K562 (cell line): ENCODE measurements around the gene JPT2. TPM values are rescaled to one million over a fixed set of nuclear protein-coding genes. Genes with fewer than 3 reads are reported as not detected.

Experiments used
- BDP1 ChIP-seq: IDR thresholded peaks from 3 replicates; pipeline ENCODE4 v1.6.1; 2011; ENCODE audit not compliant: insufficient read length, insufficient read depth
- BMI1 ChIP-seq: fragments of 150-350 bp; IDR thresholded peaks from 2 replicates; pipeline ENCODE4 v1.6.1; 2014; ENCODE audit warnings: low read length
- CEBPB ChIP-seq: fragments of 450-650 bp; IDR thresholded peaks from 2 replicates; pipeline ENCODE4 v1.6.1; 2016; ENCODE audit warnings: missing genetic modification characterization, missing compliant biosample characterization
- CREM ChIP-seq: IDR thresholded peaks from 2 replicates; pipeline ENCODE4 v1.6.1; 2014; ENCODE audit warnings: antibody characterized with exemption, low read depth
- EWSR1 ChIP-seq: fragments of 450-650 bp; IDR thresholded peaks from 2 replicates; pipeline ENCODE4 v1.6.1; 2018; ENCODE audit warnings: borderline replicate concordance, mild to moderate bottlenecking, low read depth, moderate library complexity; ENCODE audit not compliant: partially characterized antibody
- HDAC1 ChIP-seq, 2 experiments: fragments of 450-650 bp; IDR thresholded peaks; 2 replicates each; pipeline ENCODE4 v1.6.1; 2016 to 2017; ENCODE audit warnings: inconsistent platforms in 1 of 2, mild to moderate bottlenecking in 1 of 2, moderate library complexity in 1 of 2
- HMG20A ChIP-seq: fragments of 450-650 bp; formaldehyde crosslinking; conservative IDR thresholded peaks from 2 replicates; pipeline ENCODE4 v1.4.0; 2020; ENCODE audit warnings: mild to moderate bottlenecking, mixed read lengths
- HNRNPH1 ChIP-seq: fragments of 200-400 bp; formaldehyde crosslinking; optimal IDR thresholded peaks from 2 replicates; pipeline ENCODE3; 2017; ENCODE audit warnings: low read depth, mild to moderate bottlenecking, low read length, moderate library complexity
- KAT2B ChIP-seq: IDR thresholded peaks from one replicate; pipeline ENCODE4 v1.6.1; 2012; ENCODE audit warnings: low read depth, mild to moderate bottlenecking, control low read depth, inconsistent platforms, low read length, moderate library complexity
- MAFK ChIP-seq: IDR thresholded peaks from 2 replicates; pipeline ENCODE4 v1.6.1; 2011; ENCODE audit warnings: low read length, improper control_type of control experiment
- NFE2 ChIP-seq: IDR thresholded peaks from 2 replicates; pipeline ENCODE4 v1.6.1; 2014; ENCODE audit warnings: antibody characterized with exemption, low read depth
- OTX1 ChIP-seq: fragments of 450-650 bp; formaldehyde crosslinking; IDR thresholded peaks from 2 replicates; pipeline ENCODE4 v1.4.0; 2022; ENCODE audit warnings: mild to moderate bottlenecking
- SAP30 ChIP-seq: fragments of 200-600 bp; sonication (generic); IDR thresholded peaks from 2 replicates; pipeline ENCODE4 v1.6.1; 2012; ENCODE audit warnings: borderline replicate concordance, low read depth, mild to moderate bottlenecking, moderate library complexity, low read length, control low read depth, inconsistent platforms; ENCODE audit not compliant: insufficient read depth, poor library complexity, severe bottlenecking
- STAG1 ChIP-seq: sonication (generic); formaldehyde crosslinking; IDR thresholded peaks from 2 replicates; pipeline ENCODE4 v1.5.0; 2020; ENCODE audit warnings: missing genetic modification reagents, borderline replicate concordance
- TEAD1 ChIP-seq, 2 experiments: fragments of 450-650 bp in 1 of 2; sonication (generic) in 1 of 2; formaldehyde crosslinking; IDR thresholded peaks; 2 replicates each; pipeline versions ENCODE4 v1.4.0 to v1.8.0; 2020 to 2022; ENCODE audit warnings: mild to moderate bottlenecking in 2 of 2, missing genetic modification reagents in 1 of 2
- TGIF2 ChIP-seq: sonication (generic); formaldehyde crosslinking; IDR thresholded peaks from 2 replicates; pipeline ENCODE4 v1.8.1; 2022; ENCODE audit warnings: mild to moderate bottlenecking, missing genetic modification reagents, moderate library complexity
- U2AF2 ChIP-seq: fragments of 200-400 bp; formaldehyde crosslinking; optimal IDR thresholded peaks from 2 replicates; pipeline ENCODE3; 2017; ENCODE audit warnings: low read depth, mild to moderate bottlenecking, low read length
- ZNF175 ChIP-seq: fragments of 200-800 bp; sonication (Bioruptor generic); IDR thresholded peaks from 2 replicates; pipeline ENCODE4 v1.6.1; 2016; ENCODE audit warnings: low read depth, mild to moderate bottlenecking, missing genetic modification characterization, missing compliant biosample characterization
- ZNF217 ChIP-seq: sonication (generic); formaldehyde crosslinking; IDR thresholded peaks from 2 replicates; pipeline ENCODE4 v1.8.0; 2022; ENCODE audit warnings: mild to moderate bottlenecking, missing genetic modification reagents
- ZNF24 ChIP-seq: fragments of 450-650 bp; IDR thresholded peaks from 2 replicates; pipeline ENCODE4 v1.6.1; 2016
- ZNF263 ChIP-seq: sonication (generic); formaldehyde crosslinking; IDR thresholded peaks from 2 replicates; pipeline ENCODE4 v1.8.0; 2022; ENCODE audit warnings: mild to moderate bottlenecking, missing genetic modification reagents, borderline replicate concordance
- ZNF282 ChIP-seq: sonication (generic); formaldehyde crosslinking; IDR thresholded peaks from 2 replicates; pipeline ENCODE4 v1.8.1; 2023; ENCODE audit warnings: missing genetic modification reagents
- polyA plus RNA-seq, 8 experiments: library from polyadenylated mRNA; depleted of rRNA in 4 of 8; stranded (reverse) in 5 of 8; unstranded in 3 of 8; fragments of >200 nt; fragmentation: Nextera tagmentation in 2 of 8; fragmentation: Illumina TruSeq in 1 of 8; extraction: Ambion mirVana in 2 of 8; extraction: Trizol in 1 of 8; gene quantifications; 2 replicates each; pipeline versions ENCODE4 v1.2.1 to v1.2.3, GENCODE V29; 2011 to 2014; ENCODE audit warnings: inconsistent platforms in 1 of 8, missing spikeins in 1 of 8
- total RNA-seq, 7 experiments: library from RNA; depleted of rRNA in 6 of 7; stranded (reverse); fragments of >200 nt in 6 of 7; fragmentation: Illumina TruSeq in 2 of 7; extraction: Trizol in 2 of 7; gene quantifications; 2 replicates each; pipeline versions ENCODE4 v1.2.1 to v1.2.3, GENCODE V29; 2011 to 2021; ENCODE audit warnings: low replicate concordance in 1 of 7
- TF ChIP-seq, protein P1 (sequence below): fragments of 450-650 bp; conservative IDR thresholded peaks from 2 replicates; pipeline ENCODE4 v1.6.1; 2016; ENCODE audit warnings: missing genetic modification characterization, low read depth, mild to moderate bottlenecking, missing compliant biosample characterization, moderate library complexity
- TF ChIP-seq, protein P2 (sequence below): fragments of 250-450 bp; sonication (Bioruptor Pico); IDR thresholded peaks from 2 replicates; pipeline ENCODE4 v1.9.0; 2021; ENCODE audit warnings: mild to moderate bottlenecking
- TF ChIP-seq, protein P3 (sequence below): sonication (generic); formaldehyde crosslinking; IDR thresholded peaks from 2 replicates; pipeline ENCODE4 v1.8.0; 2022; ENCODE audit warnings: mild to moderate bottlenecking, missing genetic modification reagents

Gene JPT2
- total and polyA plus RNA-seq, 9 of the 15 experiments (the other 6 are each of a cell fraction or from before 2014, with no cell fraction given) = 25.5 to 133 (median 106) TPM

DNA sequence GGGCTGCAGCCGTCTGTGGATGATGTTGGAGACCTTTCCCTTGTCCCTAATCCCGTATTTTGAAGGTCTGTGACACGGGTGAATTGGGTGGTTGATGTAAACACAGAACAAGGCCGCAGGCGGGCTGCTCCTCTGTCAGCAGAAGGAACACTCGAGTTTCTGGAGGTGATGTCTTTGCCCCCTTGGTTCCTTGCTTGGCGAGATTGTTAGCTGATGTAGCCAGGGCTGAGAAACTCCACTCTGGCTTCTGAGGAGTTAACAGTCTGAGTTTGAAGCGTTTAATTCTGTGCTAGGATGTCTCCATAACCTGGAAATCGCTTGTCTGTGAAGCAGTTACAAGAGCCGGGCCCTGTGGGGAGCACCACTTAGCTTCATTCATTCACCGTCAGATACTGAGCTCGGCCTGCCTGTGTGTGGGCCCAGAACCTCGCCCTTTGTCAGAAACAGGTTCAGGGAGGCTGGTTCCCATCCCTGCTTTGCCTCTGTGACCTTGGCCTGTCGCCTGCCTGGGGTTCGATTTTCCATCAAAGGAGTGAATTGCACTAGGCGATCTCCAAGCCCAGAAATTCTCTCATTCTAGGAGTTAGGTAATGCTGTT lies 29.2 kb downstream of the JPT2 start (continued):
- TF ChIP-seq, protein P1, sequence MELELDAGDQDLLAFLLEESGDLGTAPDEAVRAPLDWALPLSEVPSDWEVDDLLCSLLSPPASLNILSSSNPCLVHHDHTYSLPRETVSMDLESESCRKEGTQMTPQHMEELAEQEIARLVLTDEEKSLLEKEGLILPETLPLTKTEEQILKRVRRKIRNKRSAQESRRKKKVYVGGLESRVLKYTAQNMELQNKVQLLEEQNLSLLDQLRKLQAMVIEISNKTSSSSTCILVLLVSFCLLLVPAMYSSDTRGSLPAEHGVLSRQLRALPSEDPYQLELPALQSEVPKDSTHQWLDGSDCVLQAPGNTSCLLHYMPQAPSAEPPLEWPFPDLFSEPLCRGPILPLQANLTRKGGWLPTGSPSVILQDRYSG (tag) = no peak
- TF ChIP-seq EWSR1 (no peak), BMI1 (no peak), ZNF282 (no peak), ZNF263 (CRISPR knock-in tag) (peak; percentile 95), HNRNPH1 (no peak), HMG20A (no peak), ZNF24 (peak; percentile 90), U2AF2 (no peak), STAG1 (CRISPR knock-in tag) (no peak), MAFK (no peak), CREM (no peak), OTX1 (no peak), NFE2 (no peak), ZNF175 (CRISPR knock-in tag) (no peak), TEAD1 (CRISPR knock-in tag; IDR thresholded peaks at IDR 0.05) (0 out of 4 replicates have a peak, but pooled peaks of 1 of the 2 experiments have one; percentile 5), KAT2B (no peak), SAP30 (peak; percentile 26), TGIF2 (CRISPR knock-in tag) (no peak), CEBPB (tag) (no peak), HDAC1 (IDR thresholded peaks at IDR 0.05) (0 out of 4 replicates have a peak, but pooled peaks of 1 of the 2 experiments have one; percentile 14), ZNF217 (CRISPR knock-in tag) (no peak), BDP1 (no peak)
- TF ChIP-seq, protein P2, sequence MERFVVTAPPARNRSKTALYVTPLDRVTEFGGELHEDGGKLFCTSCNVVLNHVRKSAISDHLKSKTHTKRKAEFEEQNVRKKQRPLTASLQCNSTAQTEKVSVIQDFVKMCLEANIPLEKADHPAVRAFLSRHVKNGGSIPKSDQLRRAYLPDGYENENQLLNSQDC (CRISPR knock-in tag) = no peak
- TF ChIP-seq, protein P3, sequence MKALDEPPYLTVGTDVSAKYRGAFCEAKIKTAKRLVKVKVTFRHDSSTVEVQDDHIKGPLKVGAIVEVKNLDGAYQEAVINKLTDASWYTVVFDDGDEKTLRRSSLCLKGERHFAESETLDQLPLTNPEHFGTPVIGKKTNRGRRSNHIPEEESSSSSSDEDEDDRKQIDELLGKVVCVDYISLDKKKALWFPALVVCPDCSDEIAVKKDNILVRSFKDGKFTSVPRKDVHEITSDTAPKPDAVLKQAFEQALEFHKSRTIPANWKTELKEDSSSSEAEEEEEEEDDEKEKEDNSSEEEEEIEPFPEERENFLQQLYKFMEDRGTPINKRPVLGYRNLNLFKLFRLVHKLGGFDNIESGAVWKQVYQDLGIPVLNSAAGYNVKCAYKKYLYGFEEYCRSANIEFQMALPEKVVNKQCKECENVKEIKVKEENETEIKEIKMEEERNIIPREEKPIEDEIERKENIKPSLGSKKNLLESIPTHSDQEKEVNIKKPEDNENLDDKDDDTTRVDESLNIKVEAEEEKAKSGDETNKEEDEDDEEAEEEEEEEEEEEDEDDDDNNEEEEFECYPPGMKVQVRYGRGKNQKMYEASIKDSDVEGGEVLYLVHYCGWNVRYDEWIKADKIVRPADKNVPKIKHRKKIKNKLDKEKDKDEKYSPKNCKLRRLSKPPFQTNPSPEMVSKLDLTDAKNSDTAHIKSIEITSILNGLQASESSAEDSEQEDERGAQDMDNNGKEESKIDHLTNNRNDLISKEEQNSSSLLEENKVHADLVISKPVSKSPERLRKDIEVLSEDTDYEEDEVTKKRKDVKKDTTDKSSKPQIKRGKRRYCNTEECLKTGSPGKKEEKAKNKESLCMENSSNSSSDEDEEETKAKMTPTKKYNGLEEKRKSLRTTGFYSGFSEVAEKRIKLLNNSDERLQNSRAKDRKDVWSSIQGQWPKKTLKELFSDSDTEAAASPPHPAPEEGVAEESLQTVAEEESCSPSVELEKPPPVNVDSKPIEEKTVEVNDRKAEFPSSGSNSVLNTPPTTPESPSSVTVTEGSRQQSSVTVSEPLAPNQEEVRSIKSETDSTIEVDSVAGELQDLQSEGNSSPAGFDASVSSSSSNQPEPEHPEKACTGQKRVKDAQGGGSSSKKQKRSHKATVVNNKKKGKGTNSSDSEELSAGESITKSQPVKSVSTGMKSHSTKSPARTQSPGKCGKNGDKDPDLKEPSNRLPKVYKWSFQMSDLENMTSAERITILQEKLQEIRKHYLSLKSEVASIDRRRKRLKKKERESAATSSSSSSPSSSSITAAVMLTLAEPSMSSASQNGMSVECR = peak; percentile 5; the same call in 1 of the 2 replicates
